GM12878 (cell line): ENCODE measurements around the gene REEP1.

ENCODE experiments used
- CEBPB ChIP-seq, 2 experiments: fragments of 150-350 bp in 1 of 2; IDR thresholded peaks; 2 replicates each; pipeline ENCODE4 v1.6.1; 2012 to 2014; ENCODE audit warnings: low read depth in 2 of 2, low read length in 2 of 2, borderline replicate concordance in 1 of 2, inconsistent platforms in 1 of 2
- EP300 ChIP-seq, 2 experiments: fragments of 150-350 bp in 1 of 2; IDR thresholded peaks; 2 replicates each; pipeline ENCODE4 v1.6.1; 2011 to 2012; ENCODE audit warnings: low read depth in 2 of 2, low read length in 2 of 2, borderline replicate concordance in 1 of 2, improper control_type of control experiment in 1 of 2, inconsistent platforms in 1 of 2; ENCODE audit not compliant: control insufficient read depth in 1 of 2
- POLR2AphosphoS2 ChIP-seq: IDR thresholded peaks from 2 replicates; pipeline ENCODE4 v1.6.1; 2011; ENCODE audit warnings: low read depth, mild to moderate bottlenecking, low read length, improper control_type of control experiment, moderate library complexity
- ZZZ3 ChIP-seq: IDR thresholded peaks from 2 replicates; pipeline ENCODE4 v1.6.1; 2011; ENCODE audit warnings: low read depth; ENCODE audit not compliant: control insufficient read depth, insufficient read length
- TF ChIP-seq, protein P1 (sequence below), 3 experiments: IDR thresholded peaks in 2 of 3; conservative IDR thresholded peaks in 1 of 3; 2 replicates each; pipeline ENCODE4 v1.5.1; 2011; ENCODE audit warnings: low read depth in 3 of 3, low read length in 3 of 3, mild to moderate bottlenecking in 3 of 3, control low read depth in 2 of 3, moderate library complexity in 2 of 3, inconsistent platforms in 1 of 3, mixed read lengths in 1 of 3; ENCODE audit not compliant: control insufficient read depth in 2 of 3, insufficient read depth in 1 of 3; ENCODE audit errors: extremely low read depth in 1 of 3
- TF ChIP-seq, protein P2 (sequence below): fragments of 450-650 bp; IDR thresholded peaks from 2 replicates; pipeline ENCODE4 v1.6.1; 2018; ENCODE audit warnings: borderline replicate concordance, mild to moderate bottlenecking; ENCODE audit not compliant: partially characterized antibody
- TF ChIP-seq, protein P3 (sequence below): fragments of 450-650 bp; IDR thresholded peaks from 2 replicates; pipeline ENCODE4 v1.6.1; 2016; ENCODE audit warnings: mild to moderate bottlenecking, moderate library complexity, borderline replicate concordance
- TF ChIP-seq, protein P4 (sequence below): IDR thresholded peaks from 2 replicates; pipeline ENCODE4 v1.6.1; 2012; ENCODE audit warnings: mild to moderate bottlenecking, low read depth, low read length

DNA sequence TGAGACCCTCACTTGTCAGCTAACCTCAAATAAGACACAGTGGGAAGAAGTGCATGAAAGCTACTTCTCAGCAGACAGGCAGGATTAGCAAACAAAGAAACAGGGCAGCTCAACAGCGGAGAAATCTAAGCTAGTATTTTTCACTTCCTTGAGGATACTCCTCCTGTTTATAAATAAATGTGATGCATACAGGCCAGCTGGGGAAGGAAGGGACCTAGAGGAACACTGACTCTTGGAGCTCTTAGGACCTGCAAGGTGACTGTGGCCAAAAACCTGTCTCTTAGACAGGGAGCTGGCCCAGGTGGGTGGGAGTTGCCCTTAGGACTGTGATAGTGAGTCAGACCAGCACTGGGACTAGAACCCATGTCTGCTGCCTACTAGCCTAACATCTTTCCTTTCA lies 4.8 kb downstream of the REEP1 start:
- TF ChIP-seq, protein P1, sequence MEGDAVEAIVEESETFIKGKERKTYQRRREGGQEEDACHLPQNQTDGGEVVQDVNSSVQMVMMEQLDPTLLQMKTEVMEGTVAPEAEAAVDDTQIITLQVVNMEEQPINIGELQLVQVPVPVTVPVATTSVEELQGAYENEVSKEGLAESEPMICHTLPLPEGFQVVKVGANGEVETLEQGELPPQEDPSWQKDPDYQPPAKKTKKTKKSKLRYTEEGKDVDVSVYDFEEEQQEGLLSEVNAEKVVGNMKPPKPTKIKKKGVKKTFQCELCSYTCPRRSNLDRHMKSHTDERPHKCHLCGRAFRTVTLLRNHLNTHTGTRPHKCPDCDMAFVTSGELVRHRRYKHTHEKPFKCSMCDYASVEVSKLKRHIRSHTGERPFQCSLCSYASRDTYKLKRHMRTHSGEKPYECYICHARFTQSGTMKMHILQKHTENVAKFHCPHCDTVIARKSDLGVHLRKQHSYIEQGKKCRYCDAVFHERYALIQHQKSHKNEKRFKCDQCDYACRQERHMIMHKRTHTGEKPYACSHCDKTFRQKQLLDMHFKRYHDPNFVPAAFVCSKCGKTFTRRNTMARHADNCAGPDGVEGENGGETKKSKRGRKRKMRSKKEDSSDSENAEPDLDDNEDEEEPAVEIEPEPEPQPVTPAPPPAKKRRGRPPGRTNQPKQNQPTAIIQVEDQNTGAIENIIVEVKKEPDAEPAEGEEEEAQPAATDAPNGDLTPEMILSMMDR (IDR thresholded peaks at IDR 0.05 in 2 of 3, conservative IDR thresholded peaks at IDR 0.05 in 1 of 3; ENCODE audit: control insufficient read depth in 2 of 3, extremely low read depth in 1 of 3, insufficient read depth in 1 of 3, low read depth in 3 of 3, low read length in 3 of 3), result no peak
- TF ChIP-seq EP300 (IDR thresholded peaks at IDR 0.05; ENCODE audit: borderline replicate concordance in 1 of 2, control insufficient read depth in 1 of 2, low read depth in 2 of 2, low read length in 2 of 2) (no peak), POLR2AphosphoS2 (no peak), CEBPB (IDR thresholded peaks at IDR 0.05; ENCODE audit: borderline replicate concordance in 1 of 2, low read depth in 2 of 2, low read length in 2 of 2) (no peak), ZZZ3 (no peak)
- TF ChIP-seq, protein P2, sequence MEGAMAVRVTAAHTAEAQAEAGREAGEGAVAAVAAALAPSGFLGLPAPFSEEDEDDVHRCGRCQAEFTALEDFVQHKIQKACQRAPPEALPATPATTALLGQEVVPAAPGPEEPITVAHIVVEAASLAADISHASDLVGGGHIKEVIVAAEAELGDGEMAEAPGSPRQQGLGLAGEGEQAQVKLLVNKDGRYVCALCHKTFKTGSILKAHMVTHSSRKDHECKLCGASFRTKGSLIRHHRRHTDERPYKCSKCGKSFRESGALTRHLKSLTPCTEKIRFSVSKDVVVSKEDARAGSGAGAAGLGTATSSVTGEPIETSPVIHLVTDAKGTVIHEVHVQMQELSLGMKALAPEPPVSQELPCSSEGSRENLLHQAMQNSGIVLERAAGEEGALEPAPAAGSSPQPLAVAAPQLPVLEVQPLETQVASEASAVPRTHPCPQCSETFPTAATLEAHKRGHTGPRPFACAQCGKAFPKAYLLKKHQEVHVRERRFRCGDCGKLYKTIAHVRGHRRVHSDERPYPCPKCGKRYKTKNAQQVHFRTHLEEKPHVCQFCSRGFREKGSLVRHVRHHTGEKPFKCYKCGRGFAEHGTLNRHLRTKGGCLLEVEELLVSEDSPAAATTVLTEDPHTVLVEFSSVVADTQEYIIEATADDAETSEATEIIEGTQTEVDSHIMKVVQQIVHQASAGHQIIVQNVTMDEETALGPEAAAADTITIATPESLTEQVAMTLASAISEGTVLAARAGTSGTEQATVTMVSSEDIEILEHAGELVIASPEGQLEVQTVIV, result no peak
- TF ChIP-seq, protein P3, sequence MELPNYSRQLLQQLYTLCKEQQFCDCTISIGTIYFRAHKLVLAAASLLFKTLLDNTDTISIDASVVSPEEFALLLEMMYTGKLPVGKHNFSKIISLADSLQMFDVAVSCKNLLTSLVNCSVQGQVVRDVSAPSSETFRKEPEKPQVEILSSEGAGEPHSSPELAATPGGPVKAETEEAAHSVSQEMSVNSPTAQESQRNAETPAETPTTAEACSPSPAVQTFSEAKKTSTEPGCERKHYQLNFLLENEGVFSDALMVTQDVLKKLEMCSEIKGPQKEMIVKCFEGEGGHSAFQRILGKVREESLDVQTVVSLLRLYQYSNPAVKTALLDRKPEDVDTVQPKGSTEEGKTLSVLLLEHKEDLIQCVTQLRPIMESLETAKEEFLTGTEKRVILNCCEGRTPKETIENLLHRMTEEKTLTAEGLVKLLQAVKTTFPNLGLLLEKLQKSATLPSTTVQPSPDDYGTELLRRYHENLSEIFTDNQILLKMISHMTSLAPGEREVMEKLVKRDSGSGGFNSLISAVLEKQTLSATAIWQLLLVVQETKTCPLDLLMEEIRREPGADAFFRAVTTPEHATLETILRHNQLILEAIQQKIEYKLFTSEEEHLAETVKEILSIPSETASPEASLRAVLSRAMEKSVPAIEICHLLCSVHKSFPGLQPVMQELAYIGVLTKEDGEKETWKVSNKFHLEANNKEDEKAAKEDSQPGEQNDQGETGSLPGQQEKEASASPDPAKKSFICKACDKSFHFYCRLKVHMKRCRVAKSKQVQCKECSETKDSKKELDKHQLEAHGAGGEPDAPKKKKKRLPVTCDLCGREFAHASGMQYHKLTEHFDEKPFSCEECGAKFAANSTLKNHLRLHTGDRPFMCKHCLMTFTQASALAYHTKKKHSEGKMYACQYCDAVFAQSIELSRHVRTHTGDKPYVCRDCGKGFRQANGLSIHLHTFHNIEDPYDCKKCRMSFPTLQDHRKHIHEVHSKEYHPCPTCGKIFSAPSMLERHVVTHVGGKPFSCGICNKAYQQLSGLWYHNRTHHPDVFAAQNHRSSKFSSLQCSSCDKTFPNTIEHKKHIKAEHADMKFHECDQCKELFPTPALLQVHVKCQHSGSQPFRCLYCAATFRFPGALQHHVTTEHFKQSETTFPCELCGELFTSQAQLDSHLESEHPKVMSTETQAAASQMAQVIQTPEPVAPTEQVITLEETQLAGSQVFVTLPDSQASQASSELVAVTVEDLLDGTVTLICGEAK, result no peak
- TF ChIP-seq, protein P4, sequence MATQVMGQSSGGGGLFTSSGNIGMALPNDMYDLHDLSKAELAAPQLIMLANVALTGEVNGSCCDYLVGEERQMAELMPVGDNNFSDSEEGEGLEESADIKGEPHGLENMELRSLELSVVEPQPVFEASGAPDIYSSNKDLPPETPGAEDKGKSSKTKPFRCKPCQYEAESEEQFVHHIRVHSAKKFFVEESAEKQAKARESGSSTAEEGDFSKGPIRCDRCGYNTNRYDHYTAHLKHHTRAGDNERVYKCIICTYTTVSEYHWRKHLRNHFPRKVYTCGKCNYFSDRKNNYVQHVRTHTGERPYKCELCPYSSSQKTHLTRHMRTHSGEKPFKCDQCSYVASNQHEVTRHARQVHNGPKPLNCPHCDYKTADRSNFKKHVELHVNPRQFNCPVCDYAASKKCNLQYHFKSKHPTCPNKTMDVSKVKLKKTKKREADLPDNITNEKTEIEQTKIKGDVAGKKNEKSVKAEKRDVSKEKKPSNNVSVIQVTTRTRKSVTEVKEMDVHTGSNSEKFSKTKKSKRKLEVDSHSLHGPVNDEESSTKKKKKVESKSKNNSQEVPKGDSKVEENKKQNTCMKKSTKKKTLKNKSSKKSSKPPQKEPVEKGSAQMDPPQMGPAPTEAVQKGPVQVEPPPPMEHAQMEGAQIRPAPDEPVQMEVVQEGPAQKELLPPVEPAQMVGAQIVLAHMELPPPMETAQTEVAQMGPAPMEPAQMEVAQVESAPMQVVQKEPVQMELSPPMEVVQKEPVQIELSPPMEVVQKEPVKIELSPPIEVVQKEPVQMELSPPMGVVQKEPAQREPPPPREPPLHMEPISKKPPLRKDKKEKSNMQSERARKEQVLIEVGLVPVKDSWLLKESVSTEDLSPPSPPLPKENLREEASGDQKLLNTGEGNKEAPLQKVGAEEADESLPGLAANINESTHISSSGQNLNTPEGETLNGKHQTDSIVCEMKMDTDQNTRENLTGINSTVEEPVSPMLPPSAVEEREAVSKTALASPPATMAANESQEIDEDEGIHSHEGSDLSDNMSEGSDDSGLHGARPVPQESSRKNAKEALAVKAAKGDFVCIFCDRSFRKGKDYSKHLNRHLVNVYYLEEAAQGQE, result no peak
